Activated T-cell treated with anti-CD3 and anti-CD28 coated beads, Interleukin-2, amount 50 U/mL, for 4 hours (primary cell): ENCODE data around the gene EXOSC1. TPM values are rescaled to one million over a fixed set of nuclear protein-coding genes. Genes with fewer than 3 reads are reported as not detected.

ENCODE experiments used
- total RNA-seq, 3 donors: library from RNA; stranded (reverse); gene quantifications; one replicate each; pipeline ENCODE4 v1.2.1, GENCODE V29; 2021

The EXOSC1 gene
- total RNA-seq, 3 donors from 2014 or later: 60.3 to 72.2 (median 71.9) TPM

Other genes starting within 250 kb of the EXOSC1 start
- 10 to 100 TPM in 2 of 3 donors, 1 to 10 TPM in 1; 9.2 to 14.2 (median 10.6) TPM for gene ARHGAP19, start 153.4 kb downstream of the EXOSC1 start, total RNA-seq
- gene FRAT1, start 126.7 kb downstream of the EXOSC1 start, total RNA-seq: 1 to 10 TPM; 1.6 to 3.2 (median 2.4) TPM
- 10 to 100 TPM in 2 of 3 donors, 1 to 10 TPM in 1; 9.9 to 11.7 (median 11.4) TPM for gene FRAT2, start 111.3 kb downstream of the EXOSC1 start, total RNA-seq
- 100 to 1,000 TPM; 218 to 222 (median 218) TPM for gene RRP12, start 44.7 kb downstream of the EXOSC1 start, total RNA-seq
- 1,000 to 10,000 TPM; 1,128 to 1,173 (median 1,167) TPM for gene PGAM1, start 19.8 kb downstream of the EXOSC1 start, total RNA-seq
- 10 to 100 TPM; 54.3 to 62.9 (median 59.6) TPM for gene ZDHHC16, start 169 bp upstream of the EXOSC1 start, total RNA-seq
- 10 to 100 TPM; 77.3 to 87.5 (median 83.4) TPM for gene MMS19, start 52.4 kb upstream of the EXOSC1 start, total RNA-seq
- gene UBTD1, start 52.9 kb upstream of the EXOSC1 start, total RNA-seq: 1 to 10 TPM; 2.0 to 3.0 (median 2.8) TPM
- not detected for gene ANKRD2, start 126.8 kb upstream of the EXOSC1 start, total RNA-seq
- gene HOGA1, start 138.4 kb upstream of the EXOSC1 start, total RNA-seq: not detected
- not detected for gene C10orf62, start 143.7 kb upstream of the EXOSC1 start, total RNA-seq
- 1 to 10 TPM; 2.1 to 4.5 (median 2.2) TPM for gene MORN4, start 187.5 kb upstream of the EXOSC1 start, total RNA-seq
- 10 to 100 TPM; 12.9 to 16.9 (median 15.7) TPM for gene PI4K2A, start 194.7 kb upstream of the EXOSC1 start, total RNA-seq
- 1 to 10 TPM; 1.6 to 2.5 (median 1.8) TPM for gene AVPI1, start 241.2 kb upstream of the EXOSC1 start, total RNA-seq